Measurements from ENCODE around the gene OGDHL. TPM values are rescaled to one million over a fixed set of nuclear protein-coding genes. Genes with fewer than 3 reads are reported as not detected.

The OGDHL gene
- polyA plus RNA-seq = 12.7 and 15.0 TPM in 2 replicates

GRCh38 chr10:49761789-49762565 lies at the start of gene OGDHL:
TSS of gene OGDHL (minus strand) at chr10:49762323. CDS start at chr10:49758592, 3,731 bp downstream.

Other genes starting within 250 kb of the OGDHL start
- gene ERCC6, start 223.2 kb downstream of the OGDHL start, polyA plus RNA-seq = 43.5 and 52.9 TPM in 2 replicates
- not detected in 2 replicates for gene SLC18A3, start 152.0 kb downstream of the OGDHL start, polyA plus RNA-seq
- not detected in 2 replicates for gene CHAT, start 148.3 kb downstream of the OGDHL start, polyA plus RNA-seq
- gene C10orf53, start 82.7 kb downstream of the OGDHL start, polyA plus RNA-seq = 5.7 TPM in 1 of 2 replicates, not detected in the other
- 9.1 and 11.8 TPM in 2 replicates for gene PARG, start 179.7 kb upstream of the OGDHL start, polyA plus RNA-seq
- 4.6 and 18.2 TPM in 2 replicates for gene TIMM23B, start 179.7 kb upstream of the OGDHL start, polyA plus RNA-seq
- gene AGAP6, start 226.1 kb upstream of the OGDHL start, polyA plus RNA-seq = 2.5 and 4.2 TPM in 2 replicates